ENCODE measurements around the gene UBE2E2. TPM values are rescaled to one million over a fixed set of nuclear protein-coding genes. Genes with fewer than 3 reads are reported as not detected.

UBE2E2 gene
- total RNA-seq, 1 donor from 2014 or later = 61.3 TPM

- no peak for FAIRE-seq
Measured at GRCh38 chr3:23241256-23241655, 38.1 kb downstream of the UBE2E2 start.

DNA sequence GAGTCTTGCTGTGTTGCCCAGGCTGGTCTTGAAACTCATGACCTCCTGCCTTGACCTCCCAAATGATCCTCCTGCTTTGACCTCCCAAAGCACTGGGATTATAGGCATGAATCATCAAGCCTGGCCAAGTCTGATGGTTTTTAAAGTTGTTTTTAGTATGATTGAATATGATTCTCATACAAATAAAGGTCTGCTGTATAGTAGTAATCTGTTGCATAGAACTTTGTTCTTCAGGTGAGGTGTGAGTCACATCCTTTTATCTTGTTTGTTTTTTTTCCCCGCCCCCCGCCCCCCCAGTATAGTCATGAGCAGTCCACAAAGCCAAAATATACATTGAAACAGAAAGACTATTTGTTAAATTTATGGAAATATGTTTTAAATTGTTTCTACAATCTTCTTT is 39.0 kb downstream of the UBE2E2 start:
- Histone ChIP-seq H3K36me3 (ENCODE audit: control insufficient read depth, insufficient read depth, low read length) (no peaks in the 10 kb centered on the region), H3K27me3 (ENCODE audit: control insufficient read depth, insufficient read depth, low read length) (no peaks in the 10 kb centered on the region), H3K4me3 (ENCODE audit: low read depth, low read length) (no peak overlapping the region)
- FAIRE-seq (no peak), DNase-seq (ENCODE audit: low read depth) (peak; percentile 72)
- TF ChIP-seq CTCF (IDR thresholded peaks at IDR 0.05; ENCODE audit: insufficient read depth, low read length, severe bottlenecking) = no peak

More at GRCh38 chr3:23241256-23241655, 38.1 kb downstream of the UBE2E2 start:
- no peak for DNase-seq (ENCODE audit: low read depth)
- Histone ChIP-seq H3K36me3 (ENCODE audit: control insufficient read depth, insufficient read depth, low read length) (no peaks in the 10 kb centered on the region), H3K4me3 (ENCODE audit: low read depth, low read length) (no peak overlapping the region), H3K27me3 (ENCODE audit: control insufficient read depth, insufficient read depth, low read length) (no peaks in the 10 kb centered on the region)
- TF ChIP-seq CTCF (IDR thresholded peaks at IDR 0.05; ENCODE audit: insufficient read depth, low read length, severe bottlenecking) = no peak

DNA sequence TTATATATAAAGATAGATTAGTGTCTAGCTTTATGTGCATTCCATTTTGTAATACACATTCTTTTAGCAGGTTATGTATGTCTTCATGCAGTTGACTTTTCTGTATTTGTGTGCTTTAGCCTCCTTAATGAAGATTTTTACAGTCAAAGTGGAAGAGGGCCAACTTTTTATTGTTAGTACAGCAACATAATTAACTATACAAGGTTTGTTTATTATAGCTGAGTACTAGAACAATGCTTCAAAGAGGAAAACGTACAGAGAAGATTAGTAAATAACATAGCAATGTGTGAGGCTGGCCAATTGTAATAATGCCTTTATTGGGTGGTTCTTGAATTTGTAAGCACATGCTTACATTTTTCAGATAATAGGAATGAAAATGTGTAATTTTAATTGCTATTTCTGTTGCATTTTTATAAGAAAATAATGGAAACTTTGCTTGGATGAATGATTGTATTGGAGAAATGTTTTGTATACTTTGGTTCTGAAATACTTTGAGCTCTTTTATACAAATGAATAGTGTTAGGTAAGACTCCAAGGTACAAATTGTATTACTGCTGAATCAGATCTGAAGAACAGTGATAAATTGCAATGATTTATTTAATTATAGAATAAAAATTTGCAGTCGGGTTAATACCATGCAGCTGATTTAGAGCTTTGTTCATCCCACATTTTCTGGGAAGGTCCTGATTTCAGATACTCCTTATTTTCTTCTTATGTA is 41.4 kb downstream of the UBE2E2 start:
- no peak for TF ChIP-seq CTCF (IDR thresholded peaks at IDR 0.05; ENCODE audit: insufficient read depth, low read length, severe bottlenecking)
- Histone ChIP-seq H3K27me3 (ENCODE audit: control insufficient read depth, insufficient read depth, low read length) (no peaks in the 10 kb centered on the region), H3K4me3 (ENCODE audit: low read depth, low read length) (no peak overlapping the region), H3K36me3 (ENCODE audit: control insufficient read depth, insufficient read depth, low read length) (no peaks in the 10 kb centered on the region)
- FAIRE-seq = no peak
- DNase-seq (ENCODE audit: low read depth) = no peak

DNA sequence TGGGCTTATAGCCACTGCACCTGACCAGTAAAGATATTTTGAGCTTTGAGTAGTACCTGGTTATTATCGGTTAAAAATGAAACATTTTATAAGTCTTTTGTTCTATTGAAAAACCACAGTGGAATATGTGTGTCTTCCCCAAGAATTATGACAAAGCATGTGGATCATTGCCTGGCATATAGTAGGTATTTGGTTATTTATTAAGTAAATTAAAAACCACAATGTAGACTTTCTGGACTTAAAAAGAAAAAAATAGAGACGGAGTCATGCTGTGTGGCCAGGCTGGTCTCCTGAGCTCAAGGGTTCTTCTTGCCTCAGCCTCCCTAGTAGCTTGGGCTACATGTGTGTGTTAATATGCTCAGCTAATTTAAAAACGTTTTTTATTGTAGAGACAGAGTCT is 43.5 kb downstream of the UBE2E2 start:
- TF ChIP-seq CTCF (IDR thresholded peaks at IDR 0.05; ENCODE audit: insufficient read depth, low read length, severe bottlenecking) = no peak
- Histone ChIP-seq H3K27me3 (ENCODE audit: control insufficient read depth, insufficient read depth, low read length) (no peaks in the 10 kb centered on the region), H3K36me3 (ENCODE audit: control insufficient read depth, insufficient read depth, low read length) (no peaks in the 10 kb centered on the region), H3K4me3 (ENCODE audit: low read depth, low read length) (no peak overlapping the region)
- DNase-seq (ENCODE audit: low read depth) (no peak), FAIRE-seq (no peak)

DNA sequence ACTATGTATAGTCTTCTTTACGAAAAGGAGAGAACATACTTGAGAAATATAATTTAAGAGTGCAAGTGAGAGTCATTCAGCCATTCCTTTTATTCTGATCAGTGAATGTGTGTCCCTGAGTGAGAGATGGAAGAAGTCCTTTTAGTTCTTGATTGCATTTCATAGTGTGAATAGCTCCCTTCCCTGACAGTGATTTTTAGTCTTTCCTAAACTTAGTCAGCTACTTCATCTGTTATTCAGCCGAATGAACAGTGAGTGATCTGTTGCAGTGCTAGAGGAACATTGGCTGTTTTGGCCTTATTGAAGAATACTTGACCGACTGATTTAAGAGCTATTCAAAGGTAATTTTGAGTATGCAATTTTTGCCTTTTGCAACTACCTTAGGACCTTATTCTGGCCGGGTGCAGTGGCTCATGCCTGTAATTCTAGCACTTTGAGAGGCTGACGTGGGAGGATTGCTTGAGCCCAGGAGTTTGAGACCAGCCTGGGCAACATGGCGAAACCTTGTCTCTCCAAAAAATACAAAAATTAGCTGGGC is 45.5 kb downstream of the UBE2E2 start:
- Histone ChIP-seq H3K36me3 (ENCODE audit: control insufficient read depth, insufficient read depth, low read length) (no peaks in the 10 kb centered on the region), H3K27me3 (ENCODE audit: control insufficient read depth, insufficient read depth, low read length) (no peaks in the 10 kb centered on the region), H3K4me3 (ENCODE audit: low read depth, low read length) (no peak overlapping the region)
- DNase-seq (ENCODE audit: low read depth) = no peak
- no peak for FAIRE-seq
- no peak for TF ChIP-seq CTCF (IDR thresholded peaks at IDR 0.05; ENCODE audit: insufficient read depth, low read length, severe bottlenecking)

DNA sequence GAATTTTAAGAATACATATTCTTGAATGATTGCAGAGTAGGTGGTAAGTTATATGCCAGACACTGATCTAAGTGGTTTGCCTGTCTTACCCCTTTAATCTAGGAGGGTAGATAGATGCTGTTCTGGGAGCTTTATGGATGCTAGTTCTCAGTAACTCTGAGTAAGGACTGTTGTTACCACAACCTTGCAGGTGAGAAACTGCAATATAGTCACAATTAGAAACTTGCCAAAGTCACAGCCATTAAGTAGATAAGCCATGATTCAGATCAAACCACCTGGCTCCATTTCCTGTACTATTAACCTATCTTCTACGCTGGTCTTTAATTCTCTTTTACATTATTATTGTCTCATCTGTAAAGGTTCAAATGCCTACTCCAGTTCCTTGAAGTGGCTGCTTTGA is 46.8 kb downstream of the UBE2E2 start:
- no peak for TF ChIP-seq CTCF (IDR thresholded peaks at IDR 0.05; ENCODE audit: insufficient read depth, low read length, severe bottlenecking)
- Histone ChIP-seq H3K4me3 (ENCODE audit: low read depth, low read length) (no peak overlapping the region), H3K36me3 (ENCODE audit: control insufficient read depth, insufficient read depth, low read length) (no peaks in the 10 kb centered on the region), H3K27me3 (ENCODE audit: control insufficient read depth, insufficient read depth, low read length) (no peaks in the 10 kb centered on the region)
- FAIRE-seq = no peak
- no peak for DNase-seq (ENCODE audit: low read depth)
